Measurements from ENCODE around the gene STPG4.
"Not testable (repeated sequence)": the region's sequence is repeated elsewhere in the genome, so short reads cannot be mapped to it uniquely, and the experiment has no call there.

Gene STPG4

GRCh38 chr2:47126783-47127182 lies 28.3 kb downstream of the STPG4 start:
- no peak overlapping the region for H3K27ac ChIP-seq
- no peak for TF ChIP-seq CTCF (conservative IDR thresholded peaks at IDR 0.05)

GRCh38 chr2:47124740-47125139 lies 30.4 kb downstream of the STPG4 start:
- not testable (repeated sequence) for H3K27ac ChIP-seq

- not testable (repeated sequence) for H3K27ac ChIP-seq
Observed at GRCh38 chr2:47120424-47120823, 34.7 kb downstream of the STPG4 start.

- no peak for TF ChIP-seq CTCF (conservative IDR thresholded peaks at IDR 0.05)
- H3K27ac ChIP-seq, result no peak overlapping the region
Observed at GRCh38 chr2:47119001-47119400, 36.1 kb downstream of the STPG4 start.

- TF ChIP-seq CTCF (conservative IDR thresholded peaks at IDR 0.05), result no peak
Observed at GRCh38 chr2:47118581-47118980, 36.5 kb downstream of the STPG4 start.

GRCh38 chr2:47112665-47113435 lies 42.3 kb downstream of the STPG4 start:
- H3K27ac ChIP-seq, result no peak overlapping the region
- no peak for TF ChIP-seq CTCF (conservative IDR thresholded peaks at IDR 0.05)

More at GRCh38 chr2:47118581-47118980, 36.5 kb downstream of the STPG4 start:
- no peak overlapping the region for H3K27ac ChIP-seq

- TF ChIP-seq CTCF (conservative IDR thresholded peaks at IDR 0.05), result no peak
- H3K27ac ChIP-seq, result no peak overlapping the region
Observed at GRCh38 chr2:47109680-47110079, 45.4 kb downstream of the STPG4 start.

- no peak overlapping the region for H3K27ac ChIP-seq
- TF ChIP-seq CTCF (conservative IDR thresholded peaks at IDR 0.05), result no peak
Observed at GRCh38 chr2:47109007-47109375, 46.1 kb downstream of the STPG4 start.

GRCh38 chr2:47108267-47109006 lies 46.7 kb downstream of the STPG4 start:
- not testable (repeated sequence) for H3K27ac ChIP-seq

- not testable (repeated sequence) for H3K27ac ChIP-seq
Observed at GRCh38 chr2:47107201-47107600, 47.9 kb downstream of the STPG4 start.

- H3K27ac ChIP-seq, result not testable (repeated sequence)
Observed at GRCh38 chr2:47106231-47106630, 48.9 kb downstream of the STPG4 start.

- not testable (repeated sequence) for H3K27ac ChIP-seq
Observed at GRCh38 chr2:47099712-47100111, 55.4 kb downstream of the STPG4 start.
